ENCODE measurements around the gene EEFSEC. TPM values are rescaled to one million over a fixed set of nuclear protein-coding genes. Genes with fewer than 3 reads are reported as not detected.

Gene EEFSEC
- total RNA-seq, 1 experiment from 2014 or later = 9.5 TPM

DNA sequence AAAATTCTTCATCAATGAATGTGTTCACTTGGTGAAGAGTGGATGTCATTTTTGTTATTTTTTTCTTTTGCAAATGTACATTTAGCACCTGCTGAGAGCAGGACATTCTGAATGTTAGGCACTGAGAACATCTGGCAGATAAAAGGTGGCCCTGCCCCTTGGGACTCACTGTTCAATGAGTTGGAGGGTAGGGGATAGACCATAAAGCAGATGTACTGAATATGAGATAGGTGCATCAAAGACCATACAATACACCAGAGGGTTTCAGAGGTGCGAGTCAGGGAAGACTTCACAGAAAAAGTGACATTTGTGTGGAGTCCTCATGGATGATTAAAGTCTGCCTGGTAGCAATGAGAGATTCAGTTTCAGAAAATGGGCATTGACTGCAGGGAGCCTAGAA, 34.2 kb downstream of the EEFSEC start:
- TF ChIP-seq, protein P1, sequence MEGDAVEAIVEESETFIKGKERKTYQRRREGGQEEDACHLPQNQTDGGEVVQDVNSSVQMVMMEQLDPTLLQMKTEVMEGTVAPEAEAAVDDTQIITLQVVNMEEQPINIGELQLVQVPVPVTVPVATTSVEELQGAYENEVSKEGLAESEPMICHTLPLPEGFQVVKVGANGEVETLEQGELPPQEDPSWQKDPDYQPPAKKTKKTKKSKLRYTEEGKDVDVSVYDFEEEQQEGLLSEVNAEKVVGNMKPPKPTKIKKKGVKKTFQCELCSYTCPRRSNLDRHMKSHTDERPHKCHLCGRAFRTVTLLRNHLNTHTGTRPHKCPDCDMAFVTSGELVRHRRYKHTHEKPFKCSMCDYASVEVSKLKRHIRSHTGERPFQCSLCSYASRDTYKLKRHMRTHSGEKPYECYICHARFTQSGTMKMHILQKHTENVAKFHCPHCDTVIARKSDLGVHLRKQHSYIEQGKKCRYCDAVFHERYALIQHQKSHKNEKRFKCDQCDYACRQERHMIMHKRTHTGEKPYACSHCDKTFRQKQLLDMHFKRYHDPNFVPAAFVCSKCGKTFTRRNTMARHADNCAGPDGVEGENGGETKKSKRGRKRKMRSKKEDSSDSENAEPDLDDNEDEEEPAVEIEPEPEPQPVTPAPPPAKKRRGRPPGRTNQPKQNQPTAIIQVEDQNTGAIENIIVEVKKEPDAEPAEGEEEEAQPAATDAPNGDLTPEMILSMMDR (conservative IDR thresholded peaks at IDR 0.05) = no peak
- Histone ChIP-seq H2AK5ac (ENCODE audit: insufficient read length, low read length) (no peak overlapping the region), H3K14ac (ENCODE audit: insufficient read depth, low read length) (no peak overlapping the region), H3K27me3 (ENCODE audit: insufficient read depth, low read length) (no peaks in the 10 kb centered on the region), H4K5ac (ENCODE audit: insufficient read length, low read depth, low read length) (no peak overlapping the region), H3T11ph (ENCODE audit: low read length) (no peak overlapping the region), H3K79me2 (ENCODE audit: insufficient read depth, low read length) (no peaks in the 10 kb centered on the region), H3K56ac (ENCODE audit: insufficient read length, low read depth, low read length) (no peak overlapping the region), H4K8ac (replicated peaks; ENCODE audit: insufficient read length, low read depth, low read length) (no peak overlapping the region), H3K27ac (ENCODE audit: insufficient read length, low read depth, low read length) (no peak overlapping the region), H3K23ac (ENCODE audit: insufficient read length, low read depth, low read length) (no peak overlapping the region), H2BK12ac (ENCODE audit: insufficient read length, low read depth, low read length) (no peak overlapping the region), H2BK15ac (ENCODE audit: low read depth, low read length) (no peak overlapping the region), H3K9me3 (ENCODE audit: control insufficient read depth, low read depth, low read length) (no peaks in the 10 kb centered on the region), H3K9ac (ENCODE audit: extremely low read depth, insufficient read length, low read length) (no peak overlapping the region), H3K23me2 (ENCODE audit: insufficient read length, low read depth, low read length, poor library complexity, severe bottlenecking) (no peaks in the 10 kb centered on the region), H3K4me2 (ENCODE audit: insufficient read depth, insufficient read length, low read length) (no peak overlapping the region), H2AFZ (ENCODE audit: low read length) (no peak overlapping the region), H4K91ac (ENCODE audit: insufficient read length, low read depth, low read length) (no peak overlapping the region), H2BK5ac (ENCODE audit: insufficient read length, low read length) (no peak overlapping the region), H3K79me1 (ENCODE audit: insufficient read depth, low read depth, low read length, poor library complexity, severe bottlenecking) (no peaks in the 10 kb centered on the region), H3K18ac (ENCODE audit: insufficient read length, low read depth, low read length) (no peak overlapping the region), H3K4me1 (ENCODE audit: insufficient read depth, low read length) (no peaks in the 10 kb centered on the region; the same call in 1 of the 2 replicates), H4K20me1 (ENCODE audit: control insufficient read depth, insufficient read depth, insufficient read length) (no peaks in the 10 kb centered on the region), H2BK120ac (ENCODE audit: low read depth, low read length, poor library complexity, severe bottlenecking) (no peak overlapping the region), H2BK20ac (ENCODE audit: low read depth, low read length, poor library complexity, severe bottlenecking) (no peak overlapping the region), H3K4ac (ENCODE audit: low read depth, low read length) (no peak overlapping the region)
- no peak overlapping the region for H3K4me3 Mint-ChIP-seq
- WGBS (ENCODE audit: extremely low coverage, insufficient read length, low lambda C conversion rate) = no CpG with 5 or more reads among the region's 1 CpG
- DNase-seq = no peak
- H3K4me1 Mint-ChIP-seq = peaks cover 0 to 13% of the 10 kb centered on the region in 2 experiments; a peak in 1 of 4 replicates
- no peaks in the 10 kb centered on the region; a peak in 3 of 7 replicates for H3K36me3 Mint-ChIP-seq (ENCODE audit: insufficient read depth in 1 of 3, low read depth in 3 of 3)
- H3K27me3 Mint-ChIP-seq (ENCODE audit: low read depth) = no peaks in the 10 kb centered on the region
- no peak overlapping the region for H3K27ac Mint-ChIP-seq
- peaks cover 0 to 4% of the 10 kb centered on the region in 2 experiments; a peak in 2 of 5 replicates for H3K9me3 Mint-ChIP-seq
